Gastrocnemius medialis (tissue), 4 donors: Measurements from ENCODE around the gene VCL.

Source experiments
- POLR2A ChIP-seq, 2 donors: fragments of 450-650 bp; IDR thresholded peaks; one replicate each; pipeline ENCODE4 v1.6.1; 2017; ENCODE audit warnings: antibody characterized with exemption in 2 of 2, mild to moderate bottlenecking in 2 of 2, moderate library complexity in 2 of 2
- TF ChIP-seq, protein P1 (sequence below), 5 experiments: fragments of 450-650 bp in 3 of 5; fragments of 200-600 bp in 2 of 5; sonication (generic) in 2 of 5; IDR thresholded peaks in 4 of 5; conservative IDR thresholded peaks in 1 of 5; 1 replicate in 4 of 5; 2 replicates in 1 of 5; pipeline ENCODE4 v1.5.1; 2016 to 2019; ENCODE audit warnings: antibody characterized with exemption in 5 of 5, mild to moderate bottlenecking in 3 of 5, moderate library complexity in 3 of 5

DNA sequence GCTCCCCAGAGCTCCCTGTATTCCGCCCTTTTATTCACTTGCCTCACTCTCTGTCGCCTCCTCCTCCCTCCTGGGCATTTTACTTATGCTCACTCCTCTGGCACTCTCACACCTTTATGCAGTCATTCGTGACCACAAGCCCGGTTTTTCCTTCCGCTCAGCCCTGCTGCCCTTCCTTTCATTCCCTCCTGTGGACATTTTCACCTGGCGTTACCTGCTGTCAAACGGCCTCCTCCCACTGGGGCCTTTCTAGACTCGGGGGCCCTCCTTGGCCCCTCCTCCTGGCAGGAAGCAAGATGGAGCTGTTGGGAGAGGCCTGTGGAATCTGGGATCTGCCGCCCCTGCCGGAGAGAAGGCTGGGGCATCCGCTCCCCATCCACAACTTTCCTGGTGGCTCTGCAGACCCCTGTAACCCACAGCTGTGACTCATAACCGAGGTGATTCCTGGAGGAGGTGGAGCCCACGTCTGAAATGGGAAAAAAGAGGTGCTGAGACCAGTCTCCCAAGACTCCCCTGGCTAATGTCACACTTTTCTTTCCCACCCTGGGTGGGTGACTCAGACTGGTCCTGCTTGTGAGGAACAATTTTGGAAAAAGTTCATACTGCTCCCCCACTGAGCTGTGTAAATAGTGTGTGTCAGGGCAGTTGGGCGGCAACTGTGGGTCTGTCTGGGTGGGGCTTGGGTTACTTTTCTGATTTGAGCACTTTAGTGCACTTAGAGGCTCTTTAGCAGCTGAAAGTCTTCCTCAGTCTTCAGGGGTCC lies 1.2 kb downstream of the VCL start:
- TF ChIP-seq, protein P1, sequence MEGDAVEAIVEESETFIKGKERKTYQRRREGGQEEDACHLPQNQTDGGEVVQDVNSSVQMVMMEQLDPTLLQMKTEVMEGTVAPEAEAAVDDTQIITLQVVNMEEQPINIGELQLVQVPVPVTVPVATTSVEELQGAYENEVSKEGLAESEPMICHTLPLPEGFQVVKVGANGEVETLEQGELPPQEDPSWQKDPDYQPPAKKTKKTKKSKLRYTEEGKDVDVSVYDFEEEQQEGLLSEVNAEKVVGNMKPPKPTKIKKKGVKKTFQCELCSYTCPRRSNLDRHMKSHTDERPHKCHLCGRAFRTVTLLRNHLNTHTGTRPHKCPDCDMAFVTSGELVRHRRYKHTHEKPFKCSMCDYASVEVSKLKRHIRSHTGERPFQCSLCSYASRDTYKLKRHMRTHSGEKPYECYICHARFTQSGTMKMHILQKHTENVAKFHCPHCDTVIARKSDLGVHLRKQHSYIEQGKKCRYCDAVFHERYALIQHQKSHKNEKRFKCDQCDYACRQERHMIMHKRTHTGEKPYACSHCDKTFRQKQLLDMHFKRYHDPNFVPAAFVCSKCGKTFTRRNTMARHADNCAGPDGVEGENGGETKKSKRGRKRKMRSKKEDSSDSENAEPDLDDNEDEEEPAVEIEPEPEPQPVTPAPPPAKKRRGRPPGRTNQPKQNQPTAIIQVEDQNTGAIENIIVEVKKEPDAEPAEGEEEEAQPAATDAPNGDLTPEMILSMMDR (IDR thresholded peaks at IDR 0.05 in 4 of 5, conservative IDR thresholded peaks at IDR 0.05 in 1 of 5), result peak; percentile 24 to 64 (median 42)
- TF ChIP-seq POLR2A (IDR thresholded peaks at IDR 0.05), result peak in 1 of 2 donors; percentile 25
